SK-N-SH treated with all-trans-retinoic acid at 6 μM for 48 hours (cell line): Measurements from ENCODE around the gene EIF4E.
"Not testable (repeated sequence)": the region's sequence is repeated elsewhere in the genome, so short reads cannot be mapped to it uniquely, and the experiment has no call there.

Source experiments
- ATAC-seq: fragments of 200-7000 bp; cut with Tn5 transposase; 3 replicates; pipeline ENCODE4 v1.9.1; 2020; ENCODE audit warnings: mild to moderate bottlenecking, moderate library complexity
- CSDC2 ChIP-seq: fragments of 250-450 bp; sonication (Bioruptor Pico); IDR thresholded peaks from 2 replicates; pipeline ENCODE4 v1.5.0; 2020; ENCODE audit warnings: mild to moderate bottlenecking, moderate library complexity
- CSRNP3 ChIP-seq: fragments of 250-450 bp; sonication (Bioruptor Pico); IDR thresholded peaks from 2 replicates; pipeline ENCODE4 v1.5.1; 2021; ENCODE audit warnings: mild to moderate bottlenecking, moderate library complexity
- ESRRG ChIP-seq: fragments of 250-450 bp; sonication (Bioruptor Pico); IDR thresholded peaks from 2 replicates; pipeline ENCODE4 v1.6.1; 2021; ENCODE audit warnings: mild to moderate bottlenecking
- ISL1 ChIP-seq: fragments of 250-450 bp; sonication (Bioruptor Pico); IDR thresholded peaks from 2 replicates; pipeline ENCODE4 v2.1.2; 2022; ENCODE audit warnings: mild to moderate bottlenecking, moderate library complexity
- OSR1 ChIP-seq: fragments of 250-450 bp; sonication (Bioruptor Pico); IDR thresholded peaks from 2 replicates; pipeline ENCODE4 v1.8.0; 2022; ENCODE audit warnings: moderate library complexity, mild to moderate bottlenecking, inconsistent platforms
- PPARA ChIP-seq: fragments of 250-450 bp; sonication (Bioruptor Pico); IDR thresholded peaks from 2 replicates; pipeline ENCODE4 v1.5.0; 2020; ENCODE audit warnings: mild to moderate bottlenecking, borderline replicate concordance
- RARB ChIP-seq: fragments of 250-450 bp; sonication (Bioruptor Pico); IDR thresholded peaks from 2 replicates; pipeline ENCODE4 v1.8.0; 2021; ENCODE audit warnings: mild to moderate bottlenecking, moderate library complexity
- SNAI2 ChIP-seq: fragments of 250-450 bp; sonication (Bioruptor Pico); IDR thresholded peaks from 2 replicates; pipeline ENCODE4 v1.5.0; 2020; ENCODE audit warnings: mild to moderate bottlenecking, moderate library complexity
- TOX ChIP-seq: fragments of 250-450 bp; sonication (Bioruptor Pico); IDR thresholded peaks from 2 replicates; pipeline ENCODE4 v1.8.0; 2021; ENCODE audit warnings: mild to moderate bottlenecking, moderate library complexity, borderline replicate concordance
- TSHZ2 ChIP-seq: fragments of 250-450 bp; sonication (Bioruptor Pico); IDR thresholded peaks from 2 replicates; pipeline ENCODE4 v1.5.0; 2020; ENCODE audit warnings: mild to moderate bottlenecking, moderate library complexity
- ZC3H10 ChIP-seq: fragments of 250-450 bp; sonication (Bioruptor Pico); IDR thresholded peaks from 2 replicates; pipeline ENCODE4 v1.5.1; 2021; ENCODE audit warnings: mild to moderate bottlenecking, moderate library complexity
- ZFP3 ChIP-seq: fragments of 250-450 bp; sonication (Bioruptor Pico); IDR thresholded peaks from 2 replicates; pipeline ENCODE4 v1.5.0; 2020; ENCODE audit warnings: mild to moderate bottlenecking, moderate library complexity
- ZFP30 ChIP-seq: fragments of 450-650 bp; formaldehyde crosslinking; IDR thresholded peaks from 2 replicates; pipeline ENCODE4 v1.5.0; 2022; ENCODE audit warnings: mild to moderate bottlenecking, moderate library complexity
- ZNF565 ChIP-seq: fragments of 450-650 bp; formaldehyde crosslinking; conservative IDR thresholded peaks from 2 replicates; pipeline ENCODE4 v1.5.0; 2020; ENCODE audit warnings: low read depth, mild to moderate bottlenecking, moderate library complexity
- ZNF70 ChIP-seq: fragments of 450-650 bp; formaldehyde crosslinking; IDR thresholded peaks from 2 replicates; pipeline ENCODE4 v1.5.0; 2020; ENCODE audit warnings: mild to moderate bottlenecking, moderate library complexity
- ZNF8 ChIP-seq: fragments of 450-650 bp; formaldehyde crosslinking; IDR thresholded peaks from 2 replicates; pipeline ENCODE4 v1.5.0; 2020; ENCODE audit warnings: mild to moderate bottlenecking, moderate library complexity

Gene EIF4E

GRCh38 chr4:98845960-98846359 lies 83.0 kb downstream of the EIF4E start:
- TF ChIP-seq ZNF565 (CRISPR knock-in tag) = no peak
- TF ChIP-seq, all 23 proteins: peak for 0
- no peak for ATAC-seq

GRCh38 chr4:98842917-98843316 lies 86.0 kb downstream of the EIF4E start:
- not testable (repeated sequence) for ATAC-seq

- peak; percentile 37; the same call in 1 of the 3 replicates for ATAC-seq
- TF ChIP-seq RARB (CRISPR knock-in tag) (no peak), TOX (CRISPR knock-in tag) (no peak)
Observed at GRCh38 chr4:98838977-98839618, 89.8 kb downstream of the EIF4E start.

GRCh38 chr4:98838531-98838930 lies 90.4 kb downstream of the EIF4E start:
- no peak for ATAC-seq
- TF ChIP-seq PPARA = no peak
- TF ChIP-seq ZFP3 (CRISPR knock-in tag) = no peak
- TF ChIP-seq SNAI2 (CRISPR knock-in tag) = no peak
- TF ChIP-seq ZFP30 = no peak
- TF ChIP-seq ZNF70 (CRISPR knock-in tag) = no peak
- TF ChIP-seq ZNF8 (CRISPR knock-in tag) = no peak
- TF ChIP-seq CSDC2 (CRISPR knock-in tag) = no peak
- TF ChIP-seq RARB (CRISPR knock-in tag) = no peak
- no peak for TF ChIP-seq ISL1 (CRISPR knock-in tag)
- no peak for TF ChIP-seq TSHZ2 (CRISPR knock-in tag)
- TF ChIP-seq ZNF565 (CRISPR knock-in tag) = no peak
- no peak for TF ChIP-seq ZC3H10 (CRISPR knock-in tag)

- no peak for ATAC-seq
- TF ChIP-seq ZC3H10 (CRISPR knock-in tag) = no peak
- no peak for TF ChIP-seq OSR1
- no peak for TF ChIP-seq CSRNP3 (CRISPR knock-in tag)
- no peak for TF ChIP-seq ESRRG
- no peak for TF ChIP-seq RARB (CRISPR knock-in tag)
- TF ChIP-seq ZNF8 (CRISPR knock-in tag) = no peak
- no peak for TF ChIP-seq ZNF565 (CRISPR knock-in tag)
- TF ChIP-seq ISL1 (CRISPR knock-in tag) = no peak
- TF ChIP-seq, all 23 proteins: peak for 0
Observed at GRCh38 chr4:98833384-98833783, 95.5 kb downstream of the EIF4E start.

- ATAC-seq = not testable (repeated sequence)
Observed at GRCh38 chr4:98831036-98831435, 97.9 kb downstream of the EIF4E start.
